Measurements from ENCODE around the gene NTNG2. TPM values are rescaled to one million over a fixed set of nuclear protein-coding genes. Genes with fewer than 3 reads are reported as not detected.

NTNG2 gene
- total RNA-seq, 2 donors from 2014 or later, result 1.3 TPM

DNA sequence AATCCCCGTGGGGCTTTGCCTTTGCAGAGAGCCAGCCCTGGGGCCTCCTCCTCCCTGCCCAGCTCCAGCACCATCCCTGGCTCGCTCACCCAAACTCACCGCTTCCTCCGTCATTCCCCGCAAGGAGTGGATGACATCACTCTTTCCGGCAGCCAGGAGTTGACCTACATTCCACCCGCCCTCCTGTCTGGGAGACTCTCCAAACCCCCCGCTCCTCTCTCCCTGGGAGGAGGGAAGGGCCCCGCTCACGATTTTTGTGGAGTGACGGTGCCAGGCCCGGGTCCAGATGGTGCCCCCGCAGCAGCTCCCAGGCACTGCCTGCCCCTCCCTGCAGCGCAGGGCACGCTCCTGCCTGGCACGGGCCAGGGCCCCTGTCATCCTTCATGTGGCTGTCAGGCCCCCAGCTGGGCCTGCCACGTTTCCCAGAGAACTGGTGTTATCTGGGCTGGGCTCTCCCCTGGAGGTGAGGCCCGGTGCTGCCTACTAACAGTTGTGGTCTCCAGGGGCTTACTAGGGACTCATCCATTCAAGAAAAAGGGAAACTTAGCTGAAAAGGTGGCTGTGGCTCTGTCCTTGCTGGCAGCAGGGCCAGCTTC, 52.3 kb downstream of the NTNG2 start:
- H3K9me3 ChIP-seq (ENCODE audit: control insufficient read depth, low read length), result no peaks in the 10 kb centered on the region
- H3K4me1 Mint-ChIP-seq, result peaks cover 4% of the 10 kb centered on the region
- H3K27ac Mint-ChIP-seq, result peak overlapping the region; percentile 52
- no peak overlapping the region for H3K27ac ChIP-seq (ENCODE audit: low read depth, low read length)
- TF ChIP-seq, protein P1, sequence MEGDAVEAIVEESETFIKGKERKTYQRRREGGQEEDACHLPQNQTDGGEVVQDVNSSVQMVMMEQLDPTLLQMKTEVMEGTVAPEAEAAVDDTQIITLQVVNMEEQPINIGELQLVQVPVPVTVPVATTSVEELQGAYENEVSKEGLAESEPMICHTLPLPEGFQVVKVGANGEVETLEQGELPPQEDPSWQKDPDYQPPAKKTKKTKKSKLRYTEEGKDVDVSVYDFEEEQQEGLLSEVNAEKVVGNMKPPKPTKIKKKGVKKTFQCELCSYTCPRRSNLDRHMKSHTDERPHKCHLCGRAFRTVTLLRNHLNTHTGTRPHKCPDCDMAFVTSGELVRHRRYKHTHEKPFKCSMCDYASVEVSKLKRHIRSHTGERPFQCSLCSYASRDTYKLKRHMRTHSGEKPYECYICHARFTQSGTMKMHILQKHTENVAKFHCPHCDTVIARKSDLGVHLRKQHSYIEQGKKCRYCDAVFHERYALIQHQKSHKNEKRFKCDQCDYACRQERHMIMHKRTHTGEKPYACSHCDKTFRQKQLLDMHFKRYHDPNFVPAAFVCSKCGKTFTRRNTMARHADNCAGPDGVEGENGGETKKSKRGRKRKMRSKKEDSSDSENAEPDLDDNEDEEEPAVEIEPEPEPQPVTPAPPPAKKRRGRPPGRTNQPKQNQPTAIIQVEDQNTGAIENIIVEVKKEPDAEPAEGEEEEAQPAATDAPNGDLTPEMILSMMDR (conservative IDR thresholded peaks at IDR 0.05), result peak; percentile 64
- peak; percentile 86 for DNase-seq
- H3K27me3 Mint-ChIP-seq (ENCODE audit: insufficient read depth), result no peaks in the 10 kb centered on the region
- no peaks in the 10 kb centered on the region for H3K36me3 Mint-ChIP-seq (ENCODE audit: low read depth)
- no peaks in the 10 kb centered on the region for H3K4me1 ChIP-seq (ENCODE audit: control insufficient read depth, insufficient read depth, low read length)
- no peaks in the 10 kb centered on the region for H3K36me3 ChIP-seq (ENCODE audit: control insufficient read depth, insufficient read depth, low read length)
- H3K4me3 Mint-ChIP-seq, result no peak overlapping the region
- H3K9ac ChIP-seq (ENCODE audit: extremely low read depth, low read length, poor library complexity, severe bottlenecking), result no peak overlapping the region
- no peaks in the 10 kb centered on the region for H3K27me3 ChIP-seq (ENCODE audit: control insufficient read depth, insufficient read depth, low read length, poor library complexity, severe bottlenecking)
- H3K9me3 Mint-ChIP-seq, result no peaks in the 10 kb centered on the region
- WGBS, 2 experiments (ENCODE audit: insufficient coverage in 1 of 2, insufficient read length in 1 of 2), result 23 to 49% methylated on average over 9 to 18 of the region's 18 CpGs
- H3K4me3 ChIP-seq (ENCODE audit: low read length), result no peak overlapping the region

DNA sequence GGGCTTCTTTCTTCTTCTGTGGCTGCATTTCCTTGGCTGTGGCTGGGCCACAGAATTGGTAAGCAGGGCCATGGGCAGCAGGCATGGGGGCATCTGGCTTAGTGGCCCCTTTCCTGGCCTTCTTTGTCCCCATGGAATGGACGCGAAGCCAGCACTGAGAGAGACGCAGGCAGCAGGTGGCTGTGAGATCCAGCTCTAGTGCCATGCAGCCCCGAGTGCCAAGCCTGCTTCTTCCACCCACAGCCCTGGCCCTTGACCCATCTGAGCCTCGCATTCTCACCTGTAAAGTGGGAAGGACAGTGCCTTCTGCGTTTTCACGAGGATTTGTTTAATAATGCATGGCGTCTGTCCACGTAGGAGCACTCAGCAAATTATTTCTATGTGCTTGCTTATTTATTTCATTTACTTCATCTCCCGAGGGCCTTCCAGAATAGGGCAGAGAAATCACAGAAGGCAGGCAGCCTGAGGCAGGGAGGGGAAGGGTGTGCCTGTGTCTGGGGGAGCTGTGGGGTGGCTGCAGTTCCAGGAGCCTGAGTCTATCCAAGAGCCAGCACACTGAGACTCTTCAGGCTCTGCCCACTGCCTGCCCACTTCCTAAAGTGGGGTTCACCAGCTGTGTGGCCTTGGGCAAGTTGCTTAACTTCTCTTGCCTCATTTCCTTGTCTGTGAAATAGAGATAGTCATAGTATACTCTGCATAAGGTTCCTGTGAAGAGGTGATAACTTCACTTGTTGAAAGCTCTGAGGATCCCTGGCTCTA, 55.2 kb downstream of the NTNG2 start:
- Histone ChIP-seq H3K9me3 (ENCODE audit: control insufficient read depth, low read length) (no peaks in the 10 kb centered on the region), H3K9ac (ENCODE audit: extremely low read depth, low read length, poor library complexity, severe bottlenecking) (no peak overlapping the region), H3K36me3 (ENCODE audit: control insufficient read depth, insufficient read depth, low read length) (no peaks in the 10 kb centered on the region), H3K4me3 (ENCODE audit: low read length) (no peak overlapping the region), H3K27ac (ENCODE audit: low read depth, low read length) (no peak overlapping the region), H3K4me1 (ENCODE audit: control insufficient read depth, insufficient read depth, low read length) (no peaks in the 10 kb centered on the region), H3K27me3 (ENCODE audit: control insufficient read depth, insufficient read depth, low read length, poor library complexity, severe bottlenecking) (no peaks in the 10 kb centered on the region)
- TF ChIP-seq, protein P1 (conservative IDR thresholded peaks at IDR 0.05), result no peak
- Mint-ChIP-seq H3K4me1 (peaks cover 4% of the 10 kb centered on the region), H3K27me3 (ENCODE audit: insufficient read depth) (no peaks in the 10 kb centered on the region), H3K9me3 (no peaks in the 10 kb centered on the region), H3K4me3 (no peak overlapping the region), H3K36me3 (ENCODE audit: low read depth) (no peaks in the 10 kb centered on the region), H3K27ac (no peak overlapping the region)
- DNase-seq, result no peak
- WGBS, 2 experiments (ENCODE audit: insufficient coverage in 1 of 2, insufficient read length in 1 of 2), result 87 to 92% methylated on average over 5 to 10 of the region's 10 CpGs

DNA sequence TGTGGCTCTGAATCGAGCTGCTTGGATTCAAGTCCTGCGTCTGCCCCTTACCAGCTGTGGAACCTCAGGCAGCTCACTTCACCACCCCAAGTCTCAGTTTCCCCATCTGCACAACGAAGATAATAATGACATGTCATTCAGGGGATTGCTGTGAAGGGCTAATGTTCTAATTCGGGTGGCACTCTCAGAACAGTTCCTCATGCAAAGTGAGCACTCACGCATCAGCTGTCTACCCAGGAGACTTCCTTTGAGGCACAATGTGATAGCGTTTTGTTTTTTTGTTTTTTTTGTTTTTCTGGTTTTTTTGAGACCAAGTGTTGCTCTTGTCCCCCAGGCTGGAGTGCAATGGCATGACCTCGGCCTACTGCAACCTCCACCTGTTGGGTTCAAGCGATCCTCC, 56.4 kb downstream of the NTNG2 start:
- Mint-ChIP-seq H3K4me3 (no peak overlapping the region), H3K9me3 (no peaks in the 10 kb centered on the region), H3K27ac (no peak overlapping the region), H3K27me3 (ENCODE audit: insufficient read depth) (no peaks in the 10 kb centered on the region), H3K36me3 (ENCODE audit: low read depth) (no peaks in the 10 kb centered on the region), H3K4me1 (peaks cover 4% of the 10 kb centered on the region)
- H3K27ac ChIP-seq (ENCODE audit: low read depth, low read length), result no peak overlapping the region
- H3K9me3 ChIP-seq (ENCODE audit: control insufficient read depth, low read length), result no peaks in the 10 kb centered on the region
- no peaks in the 10 kb centered on the region for H3K27me3 ChIP-seq (ENCODE audit: control insufficient read depth, insufficient read depth, low read length, poor library complexity, severe bottlenecking)
- H3K36me3 ChIP-seq (ENCODE audit: control insufficient read depth, insufficient read depth, low read length), result no peaks in the 10 kb centered on the region
- WGBS, 2 experiments (ENCODE audit: insufficient coverage in 1 of 2, insufficient read length in 1 of 2), result 89 to 92% methylated on average over 3 to 8 of the region's 8 CpGs
- DNase-seq, result no peak
- H3K4me3 ChIP-seq (ENCODE audit: low read length), result no peak overlapping the region
- no peak overlapping the region for H3K9ac ChIP-seq (ENCODE audit: extremely low read depth, low read length, poor library complexity, severe bottlenecking)
- no peaks in the 10 kb centered on the region for H3K4me1 ChIP-seq (ENCODE audit: control insufficient read depth, insufficient read depth, low read length)
- TF ChIP-seq, protein P1 (conservative IDR thresholded peaks at IDR 0.05), result no peak

Data from endodermal cell (in vitro differentiated cells).